ENCODE data around the gene FLRT1. TPM values are rescaled to one million over a fixed set of nuclear protein-coding genes. Genes with fewer than 3 reads are reported as not detected.
A peak's percentile ranks its signal among the peaks of the same experiment; 100 is the strongest.

Gene FLRT1
- total and polyA plus RNA-seq, 7 donors, result 0.03 to 0.10 (median 0.08) TPM; not detected in 2

DNA sequence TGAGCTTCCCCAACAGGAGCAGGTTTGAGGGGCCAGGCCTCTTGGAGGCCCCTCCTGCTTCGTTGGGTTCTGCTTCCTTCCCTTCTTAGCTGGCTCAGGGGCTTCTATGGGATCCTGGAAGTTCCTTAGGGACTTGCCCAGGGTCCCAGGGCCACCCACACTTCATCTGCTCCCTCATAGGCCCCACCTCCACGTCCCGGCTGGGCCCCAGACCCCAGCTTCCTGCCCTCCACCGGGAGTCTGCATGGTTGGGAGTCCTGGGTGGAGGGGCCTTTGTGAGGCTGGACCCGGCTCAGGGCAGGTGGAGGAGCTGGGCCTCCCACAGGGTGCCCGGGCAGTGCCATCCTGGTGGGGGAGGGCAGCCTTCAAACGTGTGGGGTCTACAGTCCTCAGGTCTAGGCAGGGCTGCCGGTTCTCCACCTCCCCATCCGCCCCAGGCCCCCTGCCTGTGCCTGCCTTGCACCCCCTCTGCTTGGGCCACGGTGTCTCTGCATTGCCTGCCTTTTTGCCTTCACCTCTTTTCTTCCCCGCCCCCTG lies 37.9 kb upstream of the FLRT1 start:
- no peak for DNase-seq
- peaks cover 4 to 42% of the 10 kb centered on the region in 2 donors for H3K36me3 ChIP-seq (ENCODE audit: insufficient read depth in 1 of 2, low read depth in 1 of 2)
- no peak overlapping the region for H3K4me3 ChIP-seq
- TF ChIP-seq, protein P1, sequence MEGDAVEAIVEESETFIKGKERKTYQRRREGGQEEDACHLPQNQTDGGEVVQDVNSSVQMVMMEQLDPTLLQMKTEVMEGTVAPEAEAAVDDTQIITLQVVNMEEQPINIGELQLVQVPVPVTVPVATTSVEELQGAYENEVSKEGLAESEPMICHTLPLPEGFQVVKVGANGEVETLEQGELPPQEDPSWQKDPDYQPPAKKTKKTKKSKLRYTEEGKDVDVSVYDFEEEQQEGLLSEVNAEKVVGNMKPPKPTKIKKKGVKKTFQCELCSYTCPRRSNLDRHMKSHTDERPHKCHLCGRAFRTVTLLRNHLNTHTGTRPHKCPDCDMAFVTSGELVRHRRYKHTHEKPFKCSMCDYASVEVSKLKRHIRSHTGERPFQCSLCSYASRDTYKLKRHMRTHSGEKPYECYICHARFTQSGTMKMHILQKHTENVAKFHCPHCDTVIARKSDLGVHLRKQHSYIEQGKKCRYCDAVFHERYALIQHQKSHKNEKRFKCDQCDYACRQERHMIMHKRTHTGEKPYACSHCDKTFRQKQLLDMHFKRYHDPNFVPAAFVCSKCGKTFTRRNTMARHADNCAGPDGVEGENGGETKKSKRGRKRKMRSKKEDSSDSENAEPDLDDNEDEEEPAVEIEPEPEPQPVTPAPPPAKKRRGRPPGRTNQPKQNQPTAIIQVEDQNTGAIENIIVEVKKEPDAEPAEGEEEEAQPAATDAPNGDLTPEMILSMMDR (IDR thresholded peaks at IDR 0.05), result no peak
- no peak overlapping the region for H3K27ac ChIP-seq
- no peaks in the 10 kb centered on the region for H3K9me3 ChIP-seq
- no peaks in the 10 kb centered on the region for H3K27me3 ChIP-seq (ENCODE audit: insufficient read depth in 3 of 3, low read length in 2 of 3)
- ATAC-seq, result no peak
- 76 to 85% (median 77%) methylated on average over 11 of the region's 11 CpGs for WGBS, 3 donors
- intact Hi-C loops (cut with DNase I), result no loop called here
- H3K4me1 ChIP-seq, result peaks cover 10% of the 10 kb centered on the region

GRCh38 chr11:63998558-63999348 lies 37.0 kb upstream of the FLRT1 start:
- peaks cover 4 to 42% of the 10 kb centered on the region in 2 donors for H3K36me3 ChIP-seq (ENCODE audit: insufficient read depth in 1 of 2, low read depth in 1 of 2)
- intact Hi-C loops (cut with DNase I), result no loop called here
- H3K4me1 ChIP-seq, result peaks cover 10% of the 10 kb centered on the region

GRCh38 chr11:63999349-64000025 lies 36.2 kb upstream of the FLRT1 start:
- DNase-seq (peak; percentile 54 to 71), ATAC-seq (peak in 3 of 4 donors; percentile 6 to 12 (median 10))
- peaks cover 10% of the 10 kb centered on the region for H3K4me1 ChIP-seq
- H3K9me3 ChIP-seq, result no peaks in the 10 kb centered on the region
- H3K36me3 ChIP-seq (ENCODE audit: insufficient read depth in 1 of 2, low read depth in 1 of 2), result peaks cover 4 to 42% of the 10 kb centered on the region in 2 donors
- H3K4me3 ChIP-seq, result peak overlapping the region; percentile 53
- H3K27me3 ChIP-seq (ENCODE audit: insufficient read depth in 3 of 3, low read length in 2 of 3), result no peaks in the 10 kb centered on the region
- TF ChIP-seq, protein P1 (IDR thresholded peaks at IDR 0.05), result no peak
- intact Hi-C loops (cut with DNase I), result loop anchor here (1.0 to 2.0 kb wide), 2 partner anchors 149 kb away; no protein-coding TSS in a partner anchor
- WGBS, 3 donors, result 44 to 57% (median 48%) methylated on average over 42 to 59 of the region's 59 CpGs
- no peak overlapping the region for H3K27ac ChIP-seq

More at GRCh38 chr11:63998558-63999348, 37.0 kb upstream of the FLRT1 start:
- Histone ChIP-seq H3K4me3 (peak overlapping the region; percentile 53), H3K9me3 (no peaks in the 10 kb centered on the region), H3K27ac (no peak overlapping the region), H3K27me3 (ENCODE audit: insufficient read depth in 3 of 3, low read length in 2 of 3) (no peaks in the 10 kb centered on the region)
- WGBS, 3 donors, result 74 to 81% (median 76%) methylated on average over 33 to 54 of the region's 54 CpGs
- TF ChIP-seq, protein P1 (IDR thresholded peaks at IDR 0.05), result no peak
- DNase-seq, result no peak
- no peak for ATAC-seq

DNA sequence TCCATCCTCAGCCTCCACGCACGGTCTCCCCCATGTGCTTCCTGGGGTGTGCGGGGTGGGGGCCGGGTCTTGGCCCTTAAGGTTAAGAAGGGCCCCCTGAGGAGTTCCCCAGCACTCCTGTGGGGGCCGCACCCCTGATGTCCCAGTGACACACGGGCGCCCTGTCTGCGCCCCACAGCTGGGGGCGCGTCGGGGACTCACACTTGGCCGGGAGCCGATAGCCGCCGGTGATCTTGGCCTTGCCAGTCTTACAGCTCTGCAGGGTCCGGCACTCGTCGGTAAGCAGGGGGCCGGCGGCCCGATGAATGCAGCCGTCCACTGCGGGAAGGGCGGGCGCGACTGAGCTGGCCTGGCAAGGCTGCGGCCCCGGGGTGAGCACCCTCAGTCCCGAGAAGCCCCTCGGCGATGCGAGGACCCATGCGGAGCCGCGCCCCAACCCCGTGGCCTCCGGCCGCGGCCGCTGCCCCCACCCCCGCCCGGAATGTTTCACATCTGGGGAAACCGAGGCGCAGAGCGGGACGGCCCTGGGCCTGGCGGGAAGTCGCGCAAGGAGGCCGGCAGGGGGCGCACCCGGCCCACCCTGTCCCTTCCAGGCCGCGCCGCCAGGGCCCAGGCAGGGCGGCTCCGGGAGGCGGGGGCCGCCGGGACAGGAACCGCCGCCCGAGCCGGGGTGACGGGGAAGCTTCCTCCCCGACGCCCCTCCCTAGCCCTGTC lies 35.5 kb upstream of the FLRT1 start:
- H3K27ac ChIP-seq, result no peak overlapping the region
- H3K36me3 ChIP-seq (ENCODE audit: insufficient read depth in 1 of 2, low read depth in 1 of 2), result peaks cover 4 to 35% of the 10 kb centered on the region in 2 donors
- TF ChIP-seq, protein P1 (IDR thresholded peaks at IDR 0.05), result peak; percentile 75
- H3K4me3 ChIP-seq, result peak overlapping the region; percentile 53
- ATAC-seq (peak; percentile 77 to 87 (median 84)), DNase-seq (peak; percentile 82 to 86)
- H3K27me3 ChIP-seq (ENCODE audit: insufficient read depth in 3 of 3, low read length in 2 of 3), result no peaks in the 10 kb centered on the region
- peaks cover 10% of the 10 kb centered on the region for H3K4me1 ChIP-seq
- 17 to 32% (median 20%) methylated on average over 39 to 67 of the region's 67 CpGs for WGBS, 3 donors
- H3K9me3 ChIP-seq, result no peaks in the 10 kb centered on the region
- intact Hi-C loops (cut with DNase I), result loop anchor here (1.0 to 2.0 kb wide), 2 partner anchors 148 to 149 kb away; no protein-coding TSS in a partner anchor
